GM10847 (cell line): ENCODE data around the gene PCMTD2.

Experiments
- POLR2A ChIP-seq: IDR thresholded peaks from 2 replicates; pipeline ENCODE4 v1.6.1; 2011; ENCODE audit not compliant: insufficient read length; ENCODE audit errors: extremely low read depth

Gene PCMTD2

DNA sequence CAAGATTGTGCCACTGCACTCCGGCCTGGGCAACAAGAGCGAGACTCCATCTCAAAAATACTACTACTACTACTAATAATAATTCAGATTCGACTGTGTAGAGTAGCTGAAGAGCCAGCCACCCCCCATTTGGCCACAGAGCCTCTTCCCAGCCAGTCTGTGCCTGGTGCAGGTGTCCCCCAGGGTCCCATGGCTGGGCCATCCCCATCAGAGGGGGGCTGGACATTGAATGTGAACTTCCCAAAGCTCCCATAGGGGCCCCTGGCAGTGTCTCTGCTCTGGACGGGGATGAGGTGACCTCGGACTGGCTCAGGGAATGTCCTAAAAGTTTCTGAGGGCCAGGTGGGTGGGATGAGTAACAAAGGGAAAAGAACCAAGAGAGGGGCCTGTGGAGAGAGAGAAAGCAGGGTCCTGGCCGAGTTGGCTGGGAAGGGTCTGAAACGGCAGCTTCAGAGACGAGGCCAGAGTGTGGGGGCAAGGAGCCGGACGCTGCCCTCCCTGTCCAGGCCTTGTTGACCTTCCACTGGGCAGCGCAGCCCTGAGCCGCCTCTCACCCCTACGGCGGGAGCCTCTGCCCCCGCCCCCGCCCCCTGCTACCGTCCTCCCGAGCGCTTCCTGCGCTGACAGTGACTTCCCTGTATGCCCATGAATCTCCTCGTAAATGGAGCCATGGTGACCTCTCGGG lies 24.9 kb upstream of the PCMTD2 start:
- no peak for TF ChIP-seq POLR2A

DNA sequence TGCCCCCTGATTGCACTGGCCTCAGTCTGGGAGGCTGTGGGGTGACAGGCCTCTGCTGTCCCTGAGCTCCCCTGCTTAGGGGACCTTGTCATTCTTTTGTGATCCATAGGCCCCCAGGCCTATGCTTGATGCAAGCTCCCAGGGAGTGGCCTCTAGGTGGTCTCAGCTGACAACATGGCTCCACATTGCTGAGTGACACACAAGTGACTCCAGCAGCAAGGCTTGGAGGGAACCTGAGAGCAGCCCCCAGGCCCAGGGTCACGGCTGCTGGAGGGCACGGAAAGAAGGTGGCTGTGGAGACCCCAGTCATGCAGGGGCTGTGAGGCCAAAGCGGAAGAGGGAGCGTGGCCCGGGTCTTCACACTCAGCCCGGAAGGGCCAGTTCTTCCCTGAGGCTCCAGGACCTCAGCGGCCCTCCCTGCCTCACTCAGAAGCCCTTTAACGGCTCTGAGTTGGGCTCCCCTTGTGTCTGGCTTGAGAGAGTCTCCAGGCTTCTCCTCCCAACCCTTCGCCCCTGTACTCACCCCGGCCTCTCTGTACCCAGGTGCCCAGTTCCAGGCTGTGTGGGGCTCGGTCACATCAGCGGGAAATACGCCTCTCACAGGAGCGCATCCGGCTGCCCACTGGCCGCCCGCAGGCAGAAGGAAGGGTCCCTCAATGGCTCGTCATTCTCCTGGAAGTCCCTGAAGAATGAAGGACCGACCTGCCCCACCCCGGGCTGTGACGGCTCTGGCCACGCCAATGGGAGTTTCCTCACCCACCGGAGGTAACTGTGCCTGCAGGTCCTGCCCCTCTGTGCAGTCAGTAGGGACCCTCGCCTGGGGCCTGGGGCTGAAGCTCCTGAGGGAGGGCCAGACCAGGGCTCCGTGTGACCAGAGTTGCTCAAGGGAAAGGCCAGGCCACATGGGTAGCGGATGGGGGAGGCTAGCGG lies 23.7 kb upstream of the PCMTD2 start:
- no peak for TF ChIP-seq POLR2A

DNA sequence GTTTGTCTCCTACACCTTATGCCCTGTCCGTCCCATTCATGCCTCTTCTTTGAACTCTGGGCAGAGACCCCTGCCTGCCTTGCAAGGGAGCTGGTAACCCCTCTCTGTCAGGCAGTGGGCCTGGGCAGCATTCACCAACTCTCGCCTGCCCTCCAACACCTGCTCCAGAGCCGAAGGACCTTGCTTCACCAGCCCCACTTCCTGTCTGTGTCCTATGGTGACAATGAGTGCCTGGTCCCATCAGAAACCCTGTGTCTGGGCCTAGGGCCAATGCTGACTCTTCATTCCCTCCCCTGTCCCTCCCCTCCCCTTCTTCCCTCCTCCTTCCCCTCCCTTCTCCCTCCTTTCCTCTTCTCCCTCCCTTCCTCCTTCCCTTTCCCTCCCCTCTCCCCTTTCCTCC lies 22.8 kb upstream of the PCMTD2 start:
- TF ChIP-seq POLR2A, result no peak

DNA sequence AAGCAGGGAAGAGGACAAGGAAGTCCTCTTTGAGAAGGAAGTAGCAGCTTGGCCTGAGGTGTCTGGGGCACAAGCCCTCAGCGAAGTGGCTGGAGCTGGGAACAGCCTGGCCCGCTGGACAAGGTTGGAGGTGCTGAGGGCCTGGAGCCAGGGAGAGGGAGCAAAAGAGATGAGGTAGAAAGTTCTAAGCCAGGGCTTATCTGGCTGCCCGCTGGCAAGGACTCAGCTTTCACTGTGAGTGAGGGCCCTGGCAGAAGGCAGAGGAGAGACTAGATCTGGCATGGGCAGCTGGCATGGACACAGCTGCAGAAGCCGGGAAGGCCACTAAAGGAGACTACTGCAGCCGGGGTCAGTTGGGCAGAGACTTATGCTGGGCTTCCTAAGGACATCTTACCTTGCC lies 21.8 kb upstream of the PCMTD2 start:
- TF ChIP-seq POLR2A, result no peak

DNA sequence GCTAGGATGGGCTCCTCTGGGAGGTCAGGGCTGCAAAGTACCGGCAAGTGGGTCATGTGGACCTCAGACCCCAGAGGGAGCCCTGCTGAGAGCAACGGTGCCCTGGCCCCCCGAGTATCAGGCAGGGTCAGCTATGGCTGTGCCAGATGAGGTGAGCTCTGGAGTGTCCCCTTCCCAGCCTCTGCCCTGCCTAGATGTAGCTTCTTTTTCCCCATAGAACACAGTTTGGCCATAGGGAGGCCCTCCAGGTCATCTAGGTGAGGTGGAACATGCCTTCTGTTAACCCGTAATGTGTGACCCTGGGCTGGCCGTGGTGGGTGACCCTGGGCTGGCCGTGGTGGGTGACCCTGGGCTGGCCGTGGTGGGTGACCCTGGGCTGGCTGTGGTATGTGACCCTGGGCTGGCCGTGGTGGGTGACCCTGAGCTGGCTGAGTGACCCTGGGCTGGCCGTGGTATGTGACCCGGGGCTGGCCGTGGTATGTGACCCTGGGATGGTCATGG lies 21.2 kb upstream of the PCMTD2 start:
- TF ChIP-seq POLR2A, result no peak

DNA sequence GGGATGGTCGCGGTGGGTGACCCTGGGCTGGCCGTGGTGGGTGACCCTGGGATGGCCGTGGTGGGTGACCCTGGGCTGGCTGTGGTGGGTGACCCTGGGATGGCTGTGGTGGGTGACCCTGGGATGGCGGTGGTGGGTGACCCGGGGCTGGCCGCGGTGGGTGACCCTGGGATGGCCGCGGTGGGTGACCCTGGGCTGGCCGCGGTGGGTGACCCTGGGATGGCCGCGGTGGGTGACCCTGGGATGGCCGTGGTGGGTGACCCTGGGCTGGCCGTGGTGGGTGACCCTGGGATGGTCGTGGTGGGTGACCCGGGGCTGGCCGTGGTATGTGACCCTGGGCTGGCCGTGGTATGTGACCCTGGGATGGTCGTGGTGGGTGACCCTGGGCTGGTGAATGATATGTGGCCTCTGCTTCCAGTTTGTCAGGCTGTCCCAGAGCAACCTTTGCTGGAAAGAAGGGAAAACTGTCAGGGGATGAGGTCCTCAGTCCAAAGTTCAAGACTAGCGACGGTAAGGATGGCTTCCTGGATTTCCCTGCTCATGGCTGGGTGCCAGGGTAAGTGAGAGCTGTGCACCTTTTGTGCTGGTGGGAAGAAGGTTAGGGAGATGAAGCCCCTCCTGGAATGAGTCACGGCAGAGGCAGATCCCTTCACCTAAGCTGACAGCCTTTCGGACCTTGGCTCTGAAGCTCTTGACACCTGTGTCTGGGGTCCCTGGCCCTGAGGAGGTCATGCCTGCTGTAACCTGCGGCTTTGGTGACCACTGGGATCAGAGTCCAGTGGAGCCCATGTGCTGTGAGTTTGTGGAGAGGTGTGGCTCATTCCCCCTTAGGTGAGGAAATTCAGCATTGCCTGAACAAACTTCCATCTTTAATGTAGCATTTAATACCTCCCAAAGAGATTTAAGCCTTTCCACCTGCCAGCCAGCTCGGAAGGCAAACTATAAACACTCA lies 19.1 kb upstream of the PCMTD2 start:
- no peak for TF ChIP-seq POLR2A

DNA sequence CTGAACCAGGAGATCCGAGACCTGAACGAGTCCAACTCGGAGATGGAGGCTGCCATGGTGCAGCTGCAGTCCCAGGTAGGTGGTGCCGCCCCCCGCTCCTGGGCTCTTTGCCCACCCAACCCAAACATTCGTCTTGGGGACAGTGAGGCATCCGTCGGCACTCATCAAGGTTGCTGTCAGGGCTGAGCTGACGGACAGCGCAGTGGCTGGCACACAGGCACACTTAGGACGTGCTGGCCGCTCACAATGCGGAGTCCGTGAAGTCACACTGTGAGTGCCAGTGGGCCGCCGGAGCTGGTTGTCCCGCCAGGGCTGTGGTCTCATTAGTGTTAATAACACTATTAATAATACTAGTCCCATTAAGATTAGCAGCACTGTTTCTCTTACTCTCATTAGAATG lies 18.2 kb upstream of the PCMTD2 start:
- TF ChIP-seq POLR2A, result no peak

DNA sequence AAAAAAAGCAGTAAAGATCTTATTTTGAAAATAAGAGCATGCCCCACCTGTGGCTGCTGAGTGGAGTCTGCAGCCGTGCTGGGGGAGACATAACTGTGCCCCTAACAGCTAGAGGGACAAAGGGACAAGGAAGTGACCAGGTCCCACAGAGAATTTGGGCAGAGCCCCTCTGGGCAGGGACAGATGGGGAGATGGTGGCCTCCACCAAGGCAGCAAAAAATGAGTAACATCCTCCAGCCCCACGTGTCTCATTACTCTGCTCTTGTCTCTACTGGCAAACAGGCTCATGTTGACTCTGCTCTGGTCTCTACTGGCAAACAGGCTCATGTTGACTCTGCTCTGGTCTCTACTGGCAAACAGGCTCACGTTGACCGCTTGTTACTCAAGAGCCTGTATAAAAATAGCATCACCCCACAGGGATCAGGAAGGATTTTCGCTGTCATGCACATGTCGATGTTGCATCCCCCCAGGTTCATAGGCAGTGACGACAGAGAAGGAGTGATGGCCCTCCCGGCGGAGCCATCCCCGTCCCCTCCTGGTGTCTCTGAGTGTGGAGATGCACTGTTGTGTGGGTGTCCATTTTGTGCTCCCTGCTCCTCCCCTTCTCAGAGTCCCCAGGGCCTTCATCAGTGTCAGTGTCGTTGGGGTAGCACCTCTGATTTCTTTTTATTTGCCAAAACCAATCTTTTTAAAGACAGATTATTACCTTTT lies 17.3 kb upstream of the PCMTD2 start:
- TF ChIP-seq POLR2A, result no peak

DNA sequence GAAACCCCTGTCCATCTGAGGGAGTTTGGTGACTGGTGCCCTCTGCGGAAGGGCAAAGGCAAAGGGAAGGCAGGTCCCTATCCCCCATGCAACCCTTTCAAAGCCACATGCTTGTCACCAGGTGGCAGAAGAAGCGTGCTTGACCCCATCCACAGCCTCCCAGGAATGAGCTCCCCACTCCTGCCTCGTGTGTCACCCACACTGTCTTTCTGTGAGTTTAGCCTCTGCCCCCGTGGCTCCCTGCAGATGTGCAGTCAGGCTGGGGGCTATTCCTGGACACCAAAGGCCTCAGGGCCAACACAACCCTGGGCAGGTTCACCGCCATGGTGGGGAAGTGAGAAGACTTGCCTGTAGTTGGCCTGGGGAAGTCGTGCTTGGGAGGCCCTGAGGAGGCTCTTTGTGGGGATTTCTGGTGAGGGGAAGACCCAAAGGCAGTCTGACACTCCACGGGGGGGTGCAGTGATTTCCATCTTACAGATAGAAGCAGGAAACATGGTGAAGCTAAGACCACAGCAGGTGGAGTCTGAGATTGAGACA lies 16.6 kb upstream of the PCMTD2 start:
- TF ChIP-seq POLR2A, result no peak

DNA sequence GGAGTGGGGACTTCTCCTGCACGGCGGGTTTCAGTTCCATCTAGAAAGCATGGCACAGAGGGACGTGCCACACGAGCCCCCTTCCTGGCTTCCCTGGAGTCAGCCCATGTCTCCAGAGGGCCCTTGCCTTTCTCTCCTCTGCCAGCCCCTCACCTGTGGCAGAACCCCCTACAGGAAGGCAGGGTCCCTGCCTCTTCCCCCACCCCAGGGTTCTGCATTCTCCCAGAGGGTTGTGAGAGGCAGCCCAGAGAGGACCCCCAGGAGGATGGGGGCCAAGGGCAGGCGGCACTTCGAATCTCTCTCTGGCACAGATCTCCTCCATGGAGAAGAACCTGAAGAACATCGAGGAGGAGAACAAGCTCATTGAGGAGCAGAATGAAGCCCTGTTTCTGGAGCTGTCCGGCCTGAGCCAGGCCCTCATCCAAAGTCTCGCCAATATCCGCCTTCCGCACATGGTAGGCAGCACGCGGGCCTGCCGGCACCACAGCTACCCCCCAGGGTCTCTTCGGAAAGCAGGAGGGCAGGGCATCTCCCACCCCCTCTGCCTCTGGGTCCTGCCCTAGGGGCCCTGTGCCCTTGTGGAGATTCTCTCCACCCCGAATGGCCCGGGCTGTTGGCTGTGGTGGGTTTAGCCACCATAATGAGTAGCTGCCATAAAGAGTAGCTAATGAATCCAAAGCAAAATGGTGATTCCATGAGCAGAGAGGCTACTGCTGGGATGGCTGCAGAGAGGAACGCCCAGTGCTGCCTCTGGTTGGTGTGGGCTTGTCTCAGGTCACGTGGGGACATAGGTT lies 15.9 kb upstream of the PCMTD2 start:
- TF ChIP-seq POLR2A, result no peak

DNA sequence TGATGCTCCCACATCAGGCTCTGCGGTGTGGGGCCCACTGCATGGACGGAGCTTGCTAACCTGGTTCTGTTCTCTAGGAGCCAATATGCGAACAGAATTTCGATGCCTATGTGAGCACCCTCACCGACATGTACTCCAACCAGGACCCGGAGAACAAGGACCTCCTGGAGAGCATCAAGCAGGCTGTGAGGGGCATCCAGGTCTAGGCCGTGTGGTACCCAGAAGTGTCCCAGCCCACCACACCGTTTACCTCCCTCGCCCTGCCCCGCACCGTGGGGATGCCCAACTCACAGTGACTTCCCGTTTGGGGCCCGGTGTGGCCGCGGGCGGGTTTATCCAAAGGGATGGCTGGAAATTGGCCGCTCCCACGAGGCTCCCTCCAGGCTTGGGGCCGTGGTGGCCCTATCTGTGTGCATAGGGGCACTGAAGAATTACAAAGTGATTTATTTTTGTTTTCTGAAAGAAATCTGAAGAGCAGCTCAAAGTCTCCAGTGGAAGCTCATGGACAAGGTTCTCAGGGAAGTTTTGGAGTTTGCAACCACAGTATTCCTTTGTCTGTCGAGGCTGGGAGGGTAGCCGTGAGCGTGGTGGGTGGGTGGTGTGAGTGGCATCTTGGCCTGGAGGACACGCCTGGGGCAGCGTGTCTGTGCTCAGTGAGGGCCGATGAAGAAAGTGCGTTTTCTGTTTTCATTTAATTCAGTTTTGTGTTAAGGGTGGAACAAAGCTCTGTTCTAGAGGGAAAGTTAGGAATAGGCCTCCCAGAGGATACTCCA lies 15.1 kb upstream of the PCMTD2 start:
- no peak for TF ChIP-seq POLR2A

DNA sequence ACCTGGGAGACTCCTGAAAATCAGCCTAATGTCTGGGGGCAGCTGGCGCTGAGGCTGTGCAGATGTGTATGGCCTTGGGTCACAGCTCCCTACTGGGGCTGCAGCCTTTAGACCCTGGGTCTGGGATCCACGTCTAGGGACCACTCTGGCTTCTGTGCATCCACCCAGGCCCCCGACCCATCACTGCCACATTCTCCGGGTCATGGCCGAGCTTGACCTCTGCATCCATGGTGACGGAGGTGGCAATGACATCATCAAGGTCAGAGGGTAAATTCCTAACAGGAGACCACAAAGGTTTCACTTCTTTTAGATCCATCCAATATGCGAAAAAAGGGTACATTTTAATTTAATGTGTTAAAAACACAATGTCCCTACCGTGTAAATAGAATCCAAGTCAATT lies 14.5 kb upstream of the PCMTD2 start:
- TF ChIP-seq POLR2A, result no peak
